ENCODE results near the gene CCDC148.
"Not testable (repeated sequence)": the region's sequence is repeated elsewhere in the genome, so short reads cannot be mapped to it uniquely, and the experiment has no call there.

CCDC148 gene

DNA sequence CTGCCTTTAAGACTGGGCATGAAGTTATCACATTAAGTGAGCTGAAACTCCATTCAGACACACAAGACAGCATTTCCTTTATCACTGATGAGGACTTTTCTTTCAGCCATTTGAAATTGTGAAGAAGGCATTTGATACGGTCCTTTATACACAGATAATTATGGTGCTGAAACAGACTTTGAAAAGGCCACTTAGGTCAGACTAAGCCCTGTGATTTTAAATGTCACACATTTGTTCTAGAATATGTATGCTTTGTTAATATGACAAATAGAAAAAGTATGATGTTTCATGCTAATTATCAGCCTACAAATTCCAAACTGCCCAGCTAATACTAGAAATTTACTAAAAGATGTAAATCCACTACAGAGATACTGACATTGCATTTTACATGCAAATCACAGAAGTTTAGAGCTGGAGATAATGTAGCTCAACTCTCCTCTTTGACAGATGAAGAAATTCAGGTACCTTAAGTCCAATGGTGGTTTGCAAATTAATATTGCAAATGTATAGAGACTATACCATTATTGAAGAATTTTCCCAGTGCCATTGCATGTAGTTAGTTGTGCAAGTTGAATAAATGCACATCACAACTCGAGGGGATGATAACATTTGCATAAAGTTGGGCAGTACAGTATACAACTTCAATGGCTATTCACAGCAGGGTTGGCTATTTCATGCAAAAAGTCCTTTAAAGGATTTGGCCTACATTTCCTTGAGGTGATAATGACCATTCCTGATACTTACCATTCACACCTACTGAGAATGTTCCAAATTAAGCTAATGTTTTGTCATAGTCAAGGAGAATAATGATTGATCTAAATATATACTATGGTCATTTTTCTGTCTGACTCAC, 179.7 kb downstream of the CCDC148 start:
- DNase-seq, result no peak

DNA sequence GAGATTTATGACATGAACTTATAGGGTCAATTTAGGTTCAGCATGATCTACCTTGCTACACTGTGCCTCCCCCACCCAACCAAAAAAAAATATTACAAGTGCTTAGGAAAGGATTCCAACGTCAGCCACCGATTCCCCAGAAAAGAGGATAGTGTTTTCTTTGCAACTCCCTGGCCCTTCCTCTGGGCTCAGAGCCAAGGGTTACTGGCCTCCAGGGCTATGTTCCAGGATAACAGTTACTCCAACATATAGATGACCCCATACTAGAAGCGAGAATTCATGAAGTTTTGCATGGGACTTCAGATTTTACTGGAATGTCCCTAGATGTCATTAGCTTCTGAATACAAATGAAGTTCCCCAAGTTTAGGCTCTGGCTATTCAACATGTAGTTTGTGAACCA, 182.8 kb downstream of the CCDC148 start:
- DNase-seq, result no peak

GRCh38 chr2:158270536-158270935, 186.0 kb downstream of the CCDC148 start:
- DNase-seq, result no peak

DNA sequence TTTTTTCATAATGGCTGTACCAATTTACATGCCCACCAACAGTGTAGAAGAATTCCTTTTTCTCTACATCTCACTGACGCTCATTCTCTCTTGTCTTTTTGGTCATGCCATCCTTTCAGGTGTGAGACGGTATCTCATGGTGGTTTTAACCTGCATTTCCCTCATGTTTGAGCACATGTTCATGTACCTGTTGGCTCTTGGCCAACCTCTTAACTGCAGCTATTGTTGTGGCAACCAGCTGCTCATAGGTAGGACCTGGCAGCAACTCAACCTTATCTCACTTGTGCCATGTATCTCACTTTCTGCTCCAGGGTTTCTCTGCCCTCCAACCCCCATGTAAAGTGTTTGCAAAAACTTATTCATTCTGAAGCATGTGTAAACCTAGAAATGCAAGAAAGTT, 187.4 kb downstream of the CCDC148 start:
- DNase-seq, result no peak

DNA sequence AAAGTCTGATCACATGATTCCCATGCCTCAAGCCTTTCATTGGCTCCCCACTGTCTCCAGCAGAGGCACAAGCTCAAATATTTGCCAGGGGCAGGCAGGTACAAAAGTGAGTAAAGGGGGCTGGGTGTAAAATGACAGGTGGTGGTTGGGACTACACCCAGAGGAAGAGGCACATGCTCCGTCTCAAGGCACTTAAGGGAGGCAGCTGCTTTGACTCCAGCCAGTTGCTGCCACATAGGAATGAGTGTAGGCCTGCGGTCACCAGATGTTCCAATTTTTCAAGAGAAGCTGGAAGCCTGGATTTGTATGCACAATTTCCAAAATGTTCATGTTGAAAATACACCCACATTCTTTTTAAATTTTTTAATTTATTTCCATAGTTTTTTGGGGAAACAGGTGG, 190.4 kb downstream of the CCDC148 start:
- no peak for DNase-seq

- DNase-seq, result no peak
These were observed 201.3 kb downstream of the CCDC148 start for GRCh38 chr2:158255257-158255656.

GRCh38 chr2:158253170-158253569, 203.4 kb downstream of the CCDC148 start:
- no peak for DNase-seq

DNA sequence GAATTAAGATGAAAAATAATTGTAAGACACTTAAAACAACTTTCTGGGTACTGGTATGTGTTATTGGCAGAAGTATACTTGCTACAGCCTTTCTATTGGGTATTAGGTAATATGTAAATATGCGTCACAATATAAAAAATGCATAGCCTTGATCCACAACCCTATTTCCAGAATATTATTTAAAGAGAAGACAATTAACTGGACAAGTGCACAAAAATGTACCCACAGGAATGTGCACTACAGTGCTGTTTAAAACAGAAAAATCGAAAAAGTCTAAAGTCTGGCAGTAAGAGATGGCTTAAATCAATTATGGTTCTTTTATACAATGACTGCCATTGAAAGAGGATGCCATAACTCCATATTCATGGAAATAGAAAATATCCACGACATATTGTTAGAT, 205.2 kb downstream of the CCDC148 start:
- no peak for DNase-seq

- DNase-seq, result no peak
These were observed 213.2 kb downstream of the CCDC148 start for GRCh38 chr2:158243392-158243791.

- DNase-seq, result no peak
These were observed 214.3 kb downstream of the CCDC148 start for GRCh38 chr2:158242280-158242679.

DNA sequence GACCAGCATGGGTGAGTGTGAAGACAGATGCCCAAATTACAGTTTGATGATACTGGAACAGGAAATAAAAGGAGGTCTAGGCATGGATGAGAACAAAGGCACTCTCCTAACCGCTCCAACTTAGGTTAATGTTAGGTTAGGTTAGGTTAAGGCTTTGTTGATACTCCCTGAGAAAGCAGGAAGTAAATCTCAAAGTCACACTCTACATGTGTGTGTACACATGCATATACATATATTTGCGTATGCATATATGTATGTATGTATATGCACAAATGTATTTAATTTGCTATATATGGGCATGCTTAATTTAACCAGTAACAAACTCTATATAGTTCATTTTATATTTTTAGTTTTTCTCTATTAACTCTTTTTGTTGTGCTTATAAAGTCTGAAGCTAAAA, 215.6 kb downstream of the CCDC148 start:
- DNase-seq, result no peak

GRCh38 chr2:158239271-158239670, 217.3 kb downstream of the CCDC148 start:
- DNase-seq, result no peak

DNA sequence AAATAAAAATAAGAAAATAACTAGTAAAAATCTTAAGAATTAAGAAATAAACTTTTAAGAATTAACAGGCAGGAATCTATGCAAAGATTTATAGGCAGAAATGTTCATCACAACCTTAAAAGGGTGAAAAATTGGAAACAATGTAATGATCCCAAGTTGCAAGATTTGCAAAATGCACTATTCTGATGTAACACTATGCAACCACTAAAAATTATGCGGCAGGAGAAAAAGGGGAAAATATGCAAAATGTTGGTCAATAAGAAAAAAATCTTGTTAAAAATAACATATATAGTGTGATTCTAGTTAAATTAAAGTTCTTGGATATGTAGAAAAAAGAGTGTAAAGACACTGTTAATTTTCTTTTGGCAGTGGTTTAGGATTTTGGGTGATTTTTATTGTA, 222.1 kb downstream of the CCDC148 start:
- DNase-seq, result no peak

DNA sequence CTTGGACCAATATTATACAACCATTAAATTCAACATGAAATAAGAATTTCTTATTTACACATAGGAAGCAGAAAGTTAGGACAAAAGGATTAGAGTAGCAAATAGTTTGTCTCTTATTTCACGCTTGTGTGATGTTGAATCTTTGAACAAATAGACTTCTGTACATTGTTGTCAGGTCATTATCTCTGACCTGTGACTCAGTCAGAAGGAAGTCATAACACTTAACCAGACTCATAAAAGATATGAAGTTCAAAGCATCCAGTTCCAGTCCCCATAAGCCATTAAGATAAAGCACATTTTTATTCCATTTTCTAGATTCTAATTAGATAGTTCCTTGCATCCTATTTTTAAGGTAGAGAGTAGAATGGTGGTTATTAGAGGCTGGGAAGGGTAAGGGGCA, 224.1 kb downstream of the CCDC148 start:
- no peak for DNase-seq

GRCh38 chr2:158228943-158229508, 227.5 kb downstream of the CCDC148 start:
- no peak for DNase-seq

DNA sequence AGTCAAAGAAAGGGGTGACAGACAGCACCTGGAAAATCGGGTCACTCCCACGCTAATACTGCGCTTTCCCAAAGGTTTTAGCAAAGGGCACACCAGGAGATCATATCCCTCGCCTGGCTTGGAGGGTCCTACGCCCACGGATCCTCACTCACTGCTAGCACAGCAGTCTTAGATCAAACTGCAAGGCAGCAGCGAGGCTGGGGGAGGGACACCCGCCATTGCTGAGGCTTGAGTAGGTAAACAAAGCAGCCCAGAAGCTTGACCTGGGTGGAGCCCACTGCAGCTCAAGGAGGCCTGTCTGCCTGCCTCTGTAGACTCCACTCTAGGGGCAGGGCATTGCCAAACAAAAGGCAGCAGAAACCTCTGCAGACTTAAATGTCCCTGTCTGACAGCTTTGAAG, 233.5 kb downstream of the CCDC148 start:
- DNase-seq, result not testable (repeated sequence)

DNA sequence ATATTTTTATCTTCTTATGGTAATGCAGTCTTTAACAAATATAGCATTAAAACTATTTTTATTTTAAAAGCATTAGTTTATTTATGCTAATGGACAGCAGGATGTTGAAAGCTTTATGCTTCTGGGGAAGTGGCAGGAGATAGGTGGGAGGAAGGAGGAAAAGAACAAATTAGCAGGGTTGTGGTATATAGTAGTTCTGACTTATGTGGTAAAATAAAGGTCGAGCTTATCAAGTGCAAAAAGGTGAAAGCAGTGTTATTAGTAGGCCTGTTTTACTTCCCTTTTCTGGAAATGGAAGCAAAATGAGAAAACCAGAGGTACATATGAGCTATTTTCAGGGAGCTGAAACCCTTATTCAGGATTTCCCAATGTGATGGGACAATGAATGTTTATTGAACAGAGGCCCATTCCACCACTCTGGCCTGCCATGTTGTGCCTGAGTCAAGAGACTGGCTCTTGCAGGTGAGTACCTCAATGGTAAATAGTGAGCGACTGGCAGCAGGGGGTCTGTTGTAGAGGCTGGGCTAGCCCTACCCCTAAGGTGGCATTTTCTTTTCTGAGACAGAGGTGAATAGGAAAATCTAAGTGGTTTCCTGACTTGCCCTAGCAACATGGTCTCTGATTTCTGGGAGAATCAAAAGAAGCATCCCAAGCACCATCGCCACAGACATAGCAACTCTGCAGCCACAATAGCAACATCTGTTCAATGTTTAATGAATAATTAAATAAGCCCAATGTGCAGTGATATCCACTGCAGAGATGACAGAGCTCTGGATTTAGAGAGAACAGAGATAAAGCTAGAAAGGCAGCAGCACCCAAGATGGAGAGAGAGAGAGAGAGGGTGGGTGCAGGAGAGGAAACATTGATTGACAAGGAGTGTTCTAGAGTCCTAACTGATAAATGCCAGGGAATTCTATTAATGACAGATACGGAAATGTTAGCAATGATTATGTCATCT, 235.2 kb downstream of the CCDC148 start:
- DNase-seq, result no peak

- DNase-seq, result no peak
These were observed 239.0 kb downstream of the CCDC148 start for GRCh38 chr2:158217593-158217992.

DNA sequence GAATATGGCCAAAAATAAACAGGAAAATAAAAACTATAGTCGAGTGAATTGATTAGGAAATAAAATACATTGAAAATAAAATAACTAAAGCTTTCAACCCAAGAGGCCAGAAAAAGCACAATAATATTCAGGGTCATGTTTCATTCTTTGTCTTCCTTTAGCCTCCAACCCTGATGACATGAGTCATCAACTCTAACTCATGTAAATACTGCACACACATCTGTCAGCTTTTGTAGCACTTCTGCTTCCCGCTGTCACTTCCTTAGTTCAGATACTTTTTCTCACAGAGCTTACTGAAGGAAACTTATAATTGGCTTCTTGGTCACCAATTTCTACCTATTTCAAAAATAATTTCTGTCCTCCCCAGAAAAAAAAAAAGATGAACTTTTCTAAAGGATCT, 242.1 kb downstream of the CCDC148 start:
- DNase-seq, result no peak

GRCh38 chr2:158213773-158214172, 242.8 kb downstream of the CCDC148 start:
- no peak for DNase-seq

GRCh38 chr2:158212301-158212700, 244.3 kb downstream of the CCDC148 start:
- no peak for DNase-seq

DNA sequence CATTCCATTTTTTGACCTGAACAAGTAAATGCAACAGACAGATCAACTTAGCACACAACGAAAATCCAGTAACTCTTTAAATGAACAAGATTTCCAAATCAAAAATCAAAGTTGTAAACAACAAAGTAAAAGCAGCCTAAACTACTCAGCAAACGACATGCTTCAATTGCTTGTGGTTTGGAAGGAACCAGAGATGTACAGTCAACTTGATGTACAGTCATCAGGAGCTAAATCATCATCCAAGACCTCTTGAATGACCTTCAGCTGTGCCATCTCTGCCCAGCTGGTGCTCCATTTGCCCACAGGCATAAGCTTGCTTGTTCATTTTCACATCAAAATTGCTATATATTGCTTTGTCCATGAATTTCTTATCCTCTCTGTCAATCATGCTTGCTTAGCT, 245.1 kb downstream of the CCDC148 start:
- no peak for DNase-seq

GRCh38 chr2:158207354-158207753, 249.2 kb downstream of the CCDC148 start:
- no peak for DNase-seq

GRCh38 chr2:158205215-158205614, 251.3 kb downstream of the CCDC148 start:
- peak; percentile 24 for DNase-seq
